Fibroblast of the aortic adventitia (primary cell): Measurements from ENCODE around the gene ATXN8OS. TPM values are rescaled to one million over a fixed set of nuclear protein-coding genes. Genes with fewer than 3 reads are reported as not detected.

ENCODE experiments used
- DNase-seq: peaks from one replicate; pipeline ENCODE4 v3.0.0-alpha.2; 2010; ENCODE audit warnings: low read depth
- H3K4me3 ChIP-seq: 2 replicates; pipeline ENCODE4 v1.5.1; 2011; ENCODE audit warnings: low read depth, mild to moderate bottlenecking, control low read depth, low read length, moderate library complexity
- CTCF ChIP-seq: IDR thresholded peaks from 2 replicates; pipeline ENCODE4 v1.5.1; 2011; ENCODE audit warnings: mild to moderate bottlenecking, low read length, control low read depth, inconsistent platforms; ENCODE audit not compliant: insufficient read depth
- total RNA-seq: library from RNA; depleted of rRNA; stranded (reverse); fragments of >200 nt; gene quantifications from 2 replicates; pipeline ENCODE4 v1.2.3, GENCODE V29; 2012; ENCODE audit warnings: low replicate concordance

Gene ATXN8OS
- total RNA-seq, 1 donor = not detected

- TF ChIP-seq CTCF = no peak
- no peak overlapping the region for H3K4me3 ChIP-seq
- no peak for DNase-seq
These were observed 54.5 kb downstream of the ATXN8OS start for GRCh38 chr13:70162141-70162540.

GRCh38 chr13:70170689-70171088 is 63.1 kb downstream of the ATXN8OS start:
- no peak for DNase-seq
- H3K4me3 ChIP-seq = no peak overlapping the region
- TF ChIP-seq CTCF = no peak

- no peak for DNase-seq
- TF ChIP-seq CTCF = no peak
These were observed 63.5 kb downstream of the ATXN8OS start for GRCh38 chr13:70171151-70171550.

GRCh38 chr13:70172946-70173597 is 65.4 kb downstream of the ATXN8OS start:
- no peak overlapping the region for H3K4me3 ChIP-seq
- no peak for DNase-seq
- no peak for TF ChIP-seq CTCF

More at GRCh38 chr13:70171151-70171550, 63.5 kb downstream of the ATXN8OS start:
- no peak overlapping the region for H3K4me3 ChIP-seq

- no peak for DNase-seq
- no peak for TF ChIP-seq CTCF
These were observed 66.0 kb downstream of the ATXN8OS start for GRCh38 chr13:70173598-70173959.

GRCh38 chr13:70178346-70178745 is 70.7 kb downstream of the ATXN8OS start:
- no peak for DNase-seq
- no peak overlapping the region for H3K4me3 ChIP-seq
- no peak for TF ChIP-seq CTCF

More at GRCh38 chr13:70173598-70173959, 66.0 kb downstream of the ATXN8OS start:
- no peak overlapping the region for H3K4me3 ChIP-seq

Other genes with a start within 250 kb of the ATXN8OS start
- not detected in 2 replicates for gene KLHL1, start 626 bp downstream of the ATXN8OS start, total RNA-seq